ENCODE data around the gene EDN1.

The EDN1 gene

DNA sequence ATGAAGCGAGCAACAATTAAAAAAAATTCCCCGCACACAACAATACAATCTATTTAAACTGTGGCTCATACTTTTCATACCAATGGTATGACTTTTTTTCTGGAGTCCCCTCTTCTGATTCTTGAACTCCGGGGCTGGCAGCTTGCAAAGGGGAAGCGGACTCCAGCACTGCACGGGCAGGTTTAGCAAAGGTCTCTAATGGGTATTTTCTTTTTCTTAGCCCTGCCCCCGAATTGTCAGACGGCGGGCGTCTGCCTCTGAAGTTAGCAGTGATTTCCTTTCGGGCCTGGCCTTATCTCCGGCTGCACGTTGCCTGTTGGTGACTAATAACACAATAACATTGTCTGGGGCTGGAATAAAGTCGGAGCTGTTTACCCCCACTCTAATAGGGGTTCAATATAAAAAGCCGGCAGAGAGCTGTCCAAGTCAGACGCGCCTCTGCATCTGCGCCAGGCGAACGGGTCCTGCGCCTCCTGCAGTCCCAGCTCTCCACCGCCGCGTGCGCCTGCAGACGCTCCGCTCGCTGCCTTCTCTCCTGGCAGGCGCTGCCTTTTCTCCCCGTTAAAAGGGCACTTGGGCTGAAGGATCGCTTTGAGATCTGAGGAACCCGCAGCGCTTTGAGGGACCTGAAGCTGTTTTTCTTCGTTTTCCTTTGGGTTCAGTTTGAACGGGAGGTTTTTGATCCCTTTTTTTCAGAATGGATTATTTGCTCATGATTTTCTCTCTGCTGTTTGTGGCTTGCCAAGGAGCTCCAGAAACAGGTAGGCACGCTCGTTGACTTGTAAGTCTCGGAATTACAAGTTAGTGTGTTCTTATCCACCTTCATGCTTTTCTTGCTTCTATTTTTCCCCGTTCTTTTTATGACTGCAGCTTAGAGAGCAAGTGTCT, at the start of gene EDN1:
EDN1 (plus strand) TSS at position 429 of the 888 bp plus-strand sequence; CDS start at position 698, 269 bp downstream.
- DNase-seq (ENCODE audit: low read depth in 1 of 2, low spot score in 1 of 2): peak in 1 of 2 donors; percentile 8

DNA sequence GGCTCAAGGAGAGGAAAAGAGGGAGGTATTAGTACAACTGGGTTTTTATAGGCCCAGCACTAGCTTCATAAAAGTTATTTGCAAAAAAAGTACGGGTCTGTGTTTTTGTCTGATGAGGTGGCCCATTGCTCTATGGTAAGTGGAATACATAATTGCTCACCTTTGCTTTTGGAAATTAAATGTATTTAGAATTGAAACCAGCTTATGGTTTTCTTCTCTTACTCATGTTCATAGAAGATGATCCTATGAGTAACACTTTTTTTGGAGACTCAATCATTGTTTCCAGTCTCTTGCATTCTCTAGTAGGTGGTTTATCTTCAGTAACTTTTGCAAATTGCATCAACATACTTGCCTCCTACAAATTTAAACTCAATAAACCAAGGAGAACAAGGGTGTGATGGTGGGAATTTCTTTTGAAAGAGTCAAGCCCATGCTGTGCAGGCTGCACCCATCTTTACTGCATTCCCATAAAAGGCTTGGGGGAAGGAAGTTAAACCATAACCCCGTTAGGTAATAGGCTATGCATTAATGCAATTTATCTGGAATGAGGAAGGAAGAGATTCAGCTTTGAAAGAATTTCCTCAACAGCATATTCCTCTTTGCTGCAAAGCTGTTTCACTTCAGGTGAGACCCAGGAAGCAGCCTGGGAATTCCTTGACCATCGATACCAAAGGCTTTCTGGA, 48.5 kb upstream of the EDN1 start:
- DNase-seq (ENCODE audit: low read depth in 1 of 2, low spot score in 1 of 2): no peak

DNA sequence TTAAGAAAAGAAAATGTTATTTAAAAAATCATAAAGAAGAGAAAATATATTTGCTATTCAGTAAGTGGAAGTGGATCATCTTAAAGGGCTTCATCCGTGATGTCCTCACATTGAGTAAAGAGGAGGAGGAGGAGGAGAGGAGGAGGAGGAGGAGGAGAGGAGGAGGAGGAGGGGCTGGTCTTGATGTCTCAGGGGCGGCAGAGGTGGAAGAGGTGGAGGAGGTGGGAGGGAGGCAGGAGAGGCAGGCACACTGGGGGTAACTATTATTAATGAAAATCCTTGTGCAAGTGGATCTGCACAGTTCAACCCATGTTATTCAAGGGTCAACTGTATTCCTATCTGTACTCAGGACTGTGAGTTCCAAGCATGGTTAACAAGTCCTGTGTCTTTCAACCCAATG, 47.0 kb upstream of the EDN1 start:
- DNase-seq (ENCODE audit: low read depth in 1 of 2, low spot score in 1 of 2): no peak

DNA sequence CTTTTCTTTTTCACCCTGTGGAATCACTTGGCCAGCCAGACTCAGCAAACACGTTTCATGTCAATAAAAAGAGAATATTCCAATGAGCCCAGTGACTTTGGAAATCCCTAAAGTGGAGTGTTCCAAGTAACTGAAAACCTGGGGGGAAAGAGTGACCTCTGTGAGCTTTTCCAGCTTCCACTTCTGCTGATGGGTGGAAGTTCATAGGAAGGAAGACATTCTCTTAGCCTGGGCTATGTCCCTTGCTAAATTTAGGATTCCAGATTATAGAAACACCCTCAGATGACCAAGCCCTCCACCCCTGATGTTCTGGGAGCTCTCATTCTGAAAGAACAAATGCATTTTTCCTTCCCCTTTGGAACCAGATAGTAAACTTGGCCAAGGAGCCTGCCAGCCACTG, 44.8 kb upstream of the EDN1 start:
- DNase-seq (ENCODE audit: low read depth in 1 of 2, low spot score in 1 of 2): no peak

DNA sequence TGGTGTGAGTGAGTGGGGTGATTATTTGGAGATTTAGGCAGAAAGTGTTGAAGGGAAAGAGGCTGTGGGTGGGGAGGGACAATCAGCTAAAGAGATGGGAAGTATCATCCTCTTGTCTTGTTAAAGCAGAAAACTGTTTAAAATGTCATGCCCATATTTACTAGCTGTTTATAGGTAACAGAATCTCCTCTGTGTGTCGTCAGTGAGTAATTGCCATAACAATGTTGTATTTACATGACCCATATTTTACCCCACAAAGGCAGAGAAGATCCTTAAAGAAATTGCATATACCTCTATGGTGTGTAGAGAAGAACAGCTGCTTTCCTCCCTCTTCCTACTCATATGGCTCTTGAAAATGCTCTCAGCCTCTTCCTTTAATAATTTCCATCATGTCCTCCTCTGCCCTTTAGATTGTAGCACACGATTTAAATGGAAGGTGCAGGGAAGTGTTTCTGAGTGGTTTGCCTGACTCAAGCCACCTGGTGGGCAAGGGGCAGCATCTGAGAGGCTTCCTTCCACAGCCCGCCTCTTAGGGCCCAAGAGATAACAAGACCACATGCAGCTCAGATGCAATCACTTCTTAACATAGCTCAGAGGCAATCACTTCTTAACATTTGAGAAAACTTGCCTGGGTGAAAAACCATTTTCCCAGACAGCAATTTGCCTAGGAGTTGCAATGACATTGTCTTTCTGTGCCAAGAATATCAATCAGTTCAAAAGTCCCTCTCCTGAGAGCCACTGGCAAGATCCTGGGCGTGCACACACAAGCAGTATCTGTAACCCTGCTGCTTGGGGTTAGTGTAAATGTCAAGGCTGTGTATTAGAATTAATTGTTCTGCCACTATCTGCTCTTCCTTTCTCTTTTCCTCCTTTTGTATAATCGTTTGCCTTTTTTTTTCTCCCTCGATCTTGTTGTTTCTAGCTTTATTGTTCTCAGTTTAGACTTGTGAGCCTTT, 44.1 kb upstream of the EDN1 start:
- no peak for DNase-seq (ENCODE audit: low read depth in 1 of 2, low spot score in 1 of 2)

DNA sequence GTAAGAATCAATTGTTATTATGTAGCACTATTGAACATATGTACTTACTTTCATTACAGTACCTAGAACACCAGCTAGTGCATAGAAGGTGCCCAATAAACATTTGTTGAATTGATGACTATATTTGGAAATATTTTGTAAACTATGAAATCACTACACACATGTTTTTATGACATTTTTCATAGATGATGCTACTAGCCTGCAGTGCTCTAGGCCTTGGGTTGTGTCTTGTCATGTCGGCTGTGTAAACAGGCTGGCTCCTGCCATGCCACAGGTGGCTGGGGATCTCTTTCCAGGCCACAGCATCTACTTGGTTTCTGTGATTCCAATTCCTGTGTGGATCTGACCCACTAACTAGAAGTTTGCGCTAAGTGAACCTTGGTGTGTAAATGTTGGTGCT, 43.3 kb upstream of the EDN1 start:
- DNase-seq (ENCODE audit: low read depth in 1 of 2, low spot score in 1 of 2): no peak

DNA sequence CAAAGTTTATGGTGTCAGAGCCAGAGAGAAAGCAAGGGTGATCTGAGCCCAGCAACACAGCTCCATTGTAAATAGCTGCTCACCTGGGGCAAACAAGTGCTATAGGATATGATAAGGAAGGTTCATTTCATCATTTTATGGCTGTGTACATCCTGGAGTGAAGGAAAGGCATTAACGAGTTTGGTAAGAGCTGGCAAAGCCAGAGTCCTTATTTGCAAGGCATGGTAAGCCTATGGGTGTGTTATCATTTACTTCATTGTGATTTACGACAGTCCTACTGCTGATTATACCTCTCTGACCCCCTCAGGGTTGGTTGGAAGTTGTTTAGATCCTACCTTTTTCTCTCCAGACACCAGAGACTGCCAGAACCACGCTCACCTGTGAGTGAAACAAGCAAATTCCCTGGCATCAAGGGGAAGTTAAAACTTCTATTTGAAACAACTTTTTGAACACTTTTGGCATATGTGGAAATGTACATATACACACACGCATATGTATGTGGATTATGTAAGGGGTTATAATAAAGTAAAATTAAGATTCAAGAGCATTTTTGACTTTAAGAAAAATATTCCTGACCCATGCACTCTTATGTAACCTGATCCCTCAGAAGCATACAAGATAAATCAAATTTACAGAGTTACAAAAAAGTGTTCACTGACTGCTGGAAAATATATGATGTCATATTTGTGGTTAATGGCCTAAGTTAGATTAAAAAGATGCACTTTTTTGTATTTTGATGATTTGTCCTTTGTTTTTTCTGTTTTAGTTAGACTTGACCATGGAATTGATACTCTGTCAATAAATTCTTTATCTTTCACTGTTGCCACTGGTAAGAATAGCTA, 40.4 kb upstream of the EDN1 start:
- no peak for DNase-seq (ENCODE audit: low read depth in 1 of 2, low spot score in 1 of 2)

DNA sequence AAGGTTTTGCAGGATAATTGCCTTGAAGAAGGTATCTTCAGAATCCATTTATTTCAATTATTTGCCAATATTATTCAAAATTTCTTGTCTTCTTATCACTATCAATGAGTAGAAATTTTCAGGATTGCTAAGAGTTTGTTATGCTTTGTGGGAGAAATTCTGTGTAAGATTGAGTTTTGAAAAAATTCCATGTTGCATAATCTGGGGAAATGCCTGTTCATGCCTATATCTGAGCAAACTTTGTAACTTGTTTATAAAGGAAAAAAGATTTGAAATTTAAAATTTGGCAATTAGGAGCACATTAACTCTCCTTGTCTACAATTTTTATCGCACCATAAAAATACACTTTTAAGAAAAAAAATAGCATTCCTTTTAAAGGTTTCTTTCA, 39.8 kb upstream of the EDN1 start:
- no peak for DNase-seq (ENCODE audit: low read depth in 1 of 2, low spot score in 1 of 2)

- DNase-seq (ENCODE audit: low read depth in 1 of 2, low spot score in 1 of 2): no peak
Observed at GRCh38 chr6:12254210-12254609, 36.0 kb upstream of the EDN1 start.

- no peak for DNase-seq (ENCODE audit: low read depth in 1 of 2, low spot score in 1 of 2)
Observed at GRCh38 chr6:12258191-12258590, 32.0 kb upstream of the EDN1 start.

DNA sequence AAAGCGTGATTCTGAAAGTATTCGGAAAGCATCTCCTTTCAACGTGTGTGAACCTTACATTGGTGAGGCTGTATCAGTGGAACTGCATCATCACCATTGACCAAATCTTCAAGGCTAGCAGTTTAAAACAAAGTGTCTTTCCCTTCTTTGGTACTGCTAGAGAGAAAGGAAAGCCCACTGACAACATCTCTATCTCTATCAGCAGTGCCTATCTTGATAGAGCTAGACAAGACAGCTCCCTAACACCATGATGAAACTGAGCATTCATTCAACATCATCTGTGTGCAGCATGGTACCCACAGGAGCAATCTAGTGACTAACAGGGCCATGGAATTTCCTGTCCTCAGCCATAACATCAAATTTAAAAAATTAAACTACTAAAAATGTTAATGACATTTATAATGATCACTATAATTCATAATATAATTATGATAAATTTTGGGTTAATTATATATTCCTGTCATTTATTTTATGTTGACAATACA, 31.5 kb upstream of the EDN1 start:
- no peak for DNase-seq (ENCODE audit: low read depth in 1 of 2, low spot score in 1 of 2)

- no peak for DNase-seq (ENCODE audit: low read depth in 1 of 2, low spot score in 1 of 2)
Observed at GRCh38 chr6:12260458-12261093, 29.6 kb upstream of the EDN1 start.

- DNase-seq (ENCODE audit: low read depth in 1 of 2, low spot score in 1 of 2): no peak
Observed at GRCh38 chr6:12261502-12261901, 28.7 kb upstream of the EDN1 start.

GRCh38 chr6:12262236-12263061, 27.7 kb upstream of the EDN1 start:
- no peak for DNase-seq (ENCODE audit: low read depth in 1 of 2, low spot score in 1 of 2)

DNA sequence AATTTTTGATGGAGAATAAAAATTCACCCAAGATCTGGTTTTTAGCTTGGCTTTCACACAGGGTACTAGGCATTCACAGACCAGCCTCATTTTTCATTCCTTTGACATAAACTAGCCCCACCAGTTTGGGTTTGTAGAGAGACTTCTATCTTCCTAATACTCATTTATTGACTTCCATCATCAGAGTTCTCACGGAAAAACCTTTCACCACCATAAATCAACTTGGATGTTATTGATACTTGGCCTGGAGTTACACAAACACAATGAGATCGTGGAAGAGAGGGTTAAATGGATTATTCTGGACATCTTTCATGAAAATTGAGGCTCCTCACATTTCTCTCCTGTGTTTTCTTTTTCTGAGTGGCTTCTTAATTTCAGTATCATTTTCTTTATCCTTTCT, 26.8 kb upstream of the EDN1 start:
- DNase-seq (ENCODE audit: low read depth in 1 of 2, low spot score in 1 of 2): no peak

DNA sequence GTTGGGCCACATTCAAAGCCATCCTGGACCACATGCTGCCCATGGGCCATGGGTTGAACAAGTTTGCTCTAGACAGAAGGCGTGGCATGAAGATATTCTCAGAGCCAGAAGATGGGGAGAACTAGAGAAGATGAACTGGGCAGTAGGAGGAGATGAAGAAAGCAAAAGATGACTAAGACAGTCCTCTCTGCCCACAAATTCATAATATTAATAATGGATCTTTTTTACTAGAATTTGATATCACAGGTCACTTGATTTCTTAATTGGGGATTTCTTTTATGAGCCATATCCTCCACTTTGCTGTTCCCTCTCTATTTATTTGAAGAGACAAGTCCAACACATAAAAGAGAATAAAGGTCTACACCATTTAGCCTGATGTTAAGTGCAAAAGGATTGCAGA, 25.5 kb upstream of the EDN1 start:
- no peak for DNase-seq (ENCODE audit: low read depth in 1 of 2, low spot score in 1 of 2)

- no peak for DNase-seq (ENCODE audit: low read depth in 1 of 2, low spot score in 1 of 2)
Observed at GRCh38 chr6:12265296-12265695, 24.9 kb upstream of the EDN1 start.

GRCh38 chr6:12265791-12266190, 24.4 kb upstream of the EDN1 start:
- no peak for DNase-seq (ENCODE audit: low read depth in 1 of 2, low spot score in 1 of 2)

DNA sequence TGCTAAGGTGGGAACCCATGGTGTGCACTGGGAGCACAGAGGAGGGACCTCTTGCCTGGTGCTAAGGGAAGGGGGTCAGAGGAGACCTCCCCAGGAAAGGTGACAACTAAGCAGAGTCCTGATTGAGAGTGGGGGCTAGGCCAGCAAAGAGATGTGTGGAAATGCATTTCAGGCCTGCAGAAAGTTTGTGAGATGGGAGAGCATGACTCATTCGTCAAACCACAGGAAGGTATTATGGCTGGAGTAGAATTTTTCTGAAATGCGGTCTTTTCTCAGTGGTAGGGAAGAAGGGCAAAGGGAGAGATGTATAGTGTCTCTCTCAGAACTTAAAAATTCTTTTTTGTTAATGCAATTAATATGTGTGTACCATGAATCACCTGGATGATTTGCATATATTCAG, 23.6 kb upstream of the EDN1 start:
- no peak for DNase-seq (ENCODE audit: low read depth in 1 of 2, low spot score in 1 of 2)

Data from activated T-helper 1 cell treated with anti-CD3 and anti-CD28 coated beads, Interleukin-2, amount 50 U/mL, for 16 hours (primary cell).